DMS 273 (cell line): ENCODE measurements around the gene STK38L.

Source experiments
- DNase-seq: peaks from one replicate; lab custom pipeline; 2025; ENCODE audit not compliant: unreplicated experiment; lab: John Stamatoyannopoulos, UW

STK38L gene

DNA sequence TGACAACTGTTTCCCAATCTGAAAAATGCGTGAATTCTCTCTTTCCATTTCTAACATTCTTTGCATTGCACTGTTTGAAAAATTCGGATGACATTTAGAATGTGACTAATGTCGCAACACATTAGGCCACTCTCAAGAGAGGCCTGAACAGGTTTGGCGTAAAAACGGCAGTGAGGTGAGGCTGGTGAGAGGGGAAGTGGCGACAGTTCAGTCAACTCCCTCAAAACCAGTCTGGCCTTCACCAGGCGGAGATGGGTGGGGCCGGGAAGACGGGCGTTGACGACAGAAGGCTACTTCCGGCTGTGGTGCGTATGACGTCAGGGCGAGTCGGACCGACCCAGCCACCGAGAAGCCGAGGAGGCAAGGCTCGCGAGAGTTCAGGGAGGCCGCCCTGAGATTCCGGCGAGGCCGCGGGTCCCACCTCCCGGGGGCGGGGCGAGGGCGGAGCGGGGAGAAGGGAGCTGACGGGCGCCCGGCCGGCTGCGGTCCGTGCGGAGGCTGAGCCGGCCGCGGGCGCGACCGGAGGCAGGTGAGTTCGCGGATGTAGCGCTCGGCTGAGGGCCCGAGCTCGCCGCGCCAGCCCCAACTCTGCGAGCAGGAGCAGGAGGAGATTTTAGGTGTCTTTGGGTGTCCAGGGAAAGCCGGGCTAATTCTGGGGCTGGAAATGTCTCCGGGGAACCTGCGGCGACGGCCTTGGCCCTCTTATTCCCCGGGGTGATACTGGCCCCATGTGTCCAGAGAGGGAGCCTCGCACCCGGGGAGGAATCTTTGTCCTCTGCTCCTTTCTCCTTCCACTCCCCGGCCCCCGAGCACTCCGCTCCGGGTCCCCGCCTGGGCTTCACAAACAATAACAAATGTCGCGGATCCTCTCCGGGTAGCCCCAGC is at the start of gene STK38L:
Gene STK38L, plus strand, starts transcription at position 483 of the 885 bp plus-strand sequence. CDS start 53,435 bp downstream, outside the sequence.
- peak; percentile 95 for DNase-seq

DNA sequence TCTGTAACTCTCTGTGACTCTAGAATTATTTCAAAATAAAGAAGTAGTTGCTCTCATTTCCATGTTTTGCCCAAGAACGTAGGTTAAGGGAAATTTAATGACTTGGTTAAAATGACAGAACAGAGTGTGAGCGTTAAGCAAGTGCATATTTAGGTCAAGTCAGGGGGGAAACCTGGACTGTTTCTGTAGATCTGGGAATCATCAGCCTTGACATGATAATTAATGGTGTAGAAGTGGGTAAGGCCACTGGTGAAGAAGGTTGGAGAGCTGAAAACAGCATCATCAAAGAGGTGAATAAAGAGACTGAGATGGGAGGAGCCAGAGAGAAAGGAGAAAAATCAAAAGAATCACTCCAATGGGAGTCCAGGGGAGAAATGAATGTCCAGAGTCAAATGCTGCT is 49.4 kb upstream of the STK38L start:
- DNase-seq, result no peak

DNA sequence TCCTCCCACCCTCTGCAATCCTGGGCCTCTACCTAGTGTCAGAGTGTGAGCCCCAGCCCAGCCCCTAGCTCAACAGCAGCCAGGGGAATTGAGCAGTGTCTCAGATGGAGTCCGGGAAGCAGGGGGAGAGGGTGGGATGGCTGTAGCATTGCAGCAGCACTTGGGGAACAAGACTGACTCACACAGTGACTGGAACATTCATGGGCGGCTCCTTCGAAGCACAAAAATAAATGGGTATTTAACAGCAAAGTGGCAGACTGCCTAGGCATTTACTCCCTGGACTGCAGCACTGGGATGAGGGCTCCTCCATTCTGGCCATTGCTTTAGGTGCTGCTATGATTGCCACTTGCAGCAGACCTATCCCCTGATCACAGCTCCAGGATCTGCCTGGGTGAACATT is 46.0 kb upstream of the STK38L start:
- DNase-seq, result no peak

DNA sequence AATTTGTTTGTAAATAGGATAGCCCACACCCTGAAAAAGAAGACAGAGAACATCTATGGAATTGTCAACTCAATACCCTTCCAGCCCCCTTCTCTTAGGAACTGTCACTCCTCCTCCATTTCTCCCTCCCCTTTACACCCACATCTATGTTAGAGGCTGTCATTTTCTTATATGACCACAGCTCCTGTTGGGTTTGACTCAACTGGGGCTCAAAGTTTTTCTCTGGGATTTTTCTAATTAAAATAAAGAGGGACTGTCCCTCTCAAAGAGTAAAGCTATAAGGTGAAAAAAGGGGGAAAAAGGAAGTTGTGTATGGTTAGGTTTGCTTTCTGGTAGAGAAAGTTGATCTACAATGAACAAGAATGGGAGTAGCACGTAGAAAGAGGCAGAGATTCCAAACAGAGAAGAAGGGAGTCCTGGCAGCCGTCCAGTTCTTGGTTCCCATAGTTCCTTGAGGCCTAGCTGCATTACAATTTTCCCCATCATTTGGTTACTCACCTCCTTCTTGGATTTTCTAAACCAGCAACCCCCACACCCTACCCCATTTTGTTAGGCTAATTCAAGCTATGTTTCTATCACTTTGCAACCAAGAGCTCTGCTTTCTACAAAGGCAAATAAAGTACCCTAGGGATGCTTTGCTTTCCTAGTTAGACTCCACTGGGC is 44.3 kb upstream of the STK38L start:
- no peak for DNase-seq

DNA sequence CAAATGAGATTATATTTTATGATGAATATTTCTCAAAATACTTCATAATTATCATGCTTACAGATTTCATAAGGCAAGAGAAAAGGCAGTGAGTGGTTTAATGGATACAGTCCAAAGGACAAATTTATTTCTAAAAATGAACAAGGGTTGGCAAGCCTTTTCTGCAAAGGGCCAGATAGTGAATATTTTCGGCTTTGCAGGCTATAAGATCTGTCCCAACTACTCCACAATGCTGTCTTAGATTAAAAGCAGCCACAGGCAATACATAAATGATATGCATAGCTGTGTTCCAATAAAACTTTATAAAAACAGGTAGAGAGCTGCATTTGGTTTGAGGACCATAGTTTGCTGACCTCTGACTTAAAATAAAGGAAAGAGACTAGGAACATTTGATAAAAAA is 42.9 kb upstream of the STK38L start:
- DNase-seq, result no peak

DNA sequence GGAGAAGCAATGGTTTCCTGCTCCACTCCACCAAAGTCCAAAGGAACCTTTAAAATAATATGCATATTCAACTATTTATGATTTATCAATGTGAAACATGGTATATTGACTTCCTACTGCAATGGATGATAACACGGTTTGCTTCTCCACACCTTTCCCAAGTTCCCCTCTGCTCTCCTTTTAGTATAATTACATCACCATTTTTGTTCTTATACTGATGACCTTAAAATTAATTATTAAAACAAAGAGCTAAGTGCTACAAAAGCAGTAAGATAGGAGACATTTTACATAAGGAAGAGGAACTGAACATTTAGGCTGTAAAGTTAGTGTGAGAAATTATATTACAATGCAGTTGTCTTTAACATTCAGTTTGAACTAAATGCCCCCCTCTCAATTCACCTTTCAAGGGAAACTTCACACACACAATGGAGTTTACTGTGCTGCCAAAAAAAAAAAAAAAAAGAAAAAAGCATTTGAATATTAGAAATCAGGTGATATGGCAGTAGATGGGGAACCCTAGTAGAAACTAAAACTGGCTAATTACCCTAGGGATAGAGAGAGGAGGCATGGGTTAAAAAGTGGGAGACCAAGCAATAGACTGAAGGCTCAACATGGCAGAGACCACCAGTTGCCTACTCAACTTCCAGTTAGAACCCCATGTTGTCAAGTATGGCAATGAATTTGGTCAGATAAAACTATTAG is 37.1 kb upstream of the STK38L start:
- no peak for DNase-seq

DNA sequence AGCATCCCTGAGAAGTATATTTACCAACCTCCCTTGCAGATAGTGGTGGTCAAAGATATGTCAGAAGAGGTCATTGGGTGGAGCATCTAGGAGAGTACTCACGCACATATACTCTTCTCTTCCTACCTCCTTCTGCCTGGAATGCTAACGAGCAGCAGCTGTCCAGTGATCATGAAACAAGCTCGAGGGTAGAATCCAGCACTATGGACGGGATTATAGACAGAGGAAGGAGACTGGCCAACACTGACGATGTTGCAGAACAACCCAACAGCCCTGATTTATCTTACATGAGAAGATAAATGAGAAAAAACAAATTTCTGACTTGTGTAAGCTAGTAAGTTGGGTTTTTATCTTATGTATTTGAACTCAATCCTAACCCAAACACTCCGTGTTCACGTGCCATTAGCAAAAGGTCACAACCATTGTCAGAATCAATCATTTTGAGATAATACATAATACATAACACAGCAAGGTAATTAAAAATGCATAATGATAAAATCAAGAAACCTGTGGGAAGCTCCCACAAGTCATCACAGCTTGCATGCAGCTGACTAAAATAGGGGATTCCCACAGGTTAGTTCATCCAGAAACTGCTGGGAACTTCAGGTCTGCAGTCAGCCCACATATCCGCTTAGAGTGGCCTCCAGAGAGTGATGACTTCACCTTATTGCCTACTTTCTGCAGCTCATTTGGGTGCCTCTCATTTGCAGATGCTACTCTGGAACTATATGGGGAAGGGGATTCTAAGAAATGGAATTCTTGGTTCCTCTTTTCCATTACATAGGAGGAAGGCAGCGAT is 36.3 kb upstream of the STK38L start:
- DNase-seq, result no peak

DNA sequence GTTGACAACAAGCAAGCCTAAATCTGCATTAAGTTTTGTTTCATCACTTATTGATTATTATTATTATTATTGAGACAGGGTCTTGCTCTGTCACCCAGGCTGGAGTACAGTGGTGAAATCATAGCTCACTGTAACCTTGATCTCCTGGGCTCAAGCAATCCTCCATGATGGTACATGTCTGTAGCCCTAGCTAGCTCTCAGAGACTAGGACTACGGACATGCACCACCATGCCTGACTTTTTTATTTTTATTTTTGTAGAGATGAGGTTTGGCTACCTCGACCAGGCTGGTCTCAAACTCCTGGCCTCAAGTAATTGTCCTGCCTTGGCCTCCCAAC is 35.7 kb upstream of the STK38L start:
- no peak for DNase-seq

DNA sequence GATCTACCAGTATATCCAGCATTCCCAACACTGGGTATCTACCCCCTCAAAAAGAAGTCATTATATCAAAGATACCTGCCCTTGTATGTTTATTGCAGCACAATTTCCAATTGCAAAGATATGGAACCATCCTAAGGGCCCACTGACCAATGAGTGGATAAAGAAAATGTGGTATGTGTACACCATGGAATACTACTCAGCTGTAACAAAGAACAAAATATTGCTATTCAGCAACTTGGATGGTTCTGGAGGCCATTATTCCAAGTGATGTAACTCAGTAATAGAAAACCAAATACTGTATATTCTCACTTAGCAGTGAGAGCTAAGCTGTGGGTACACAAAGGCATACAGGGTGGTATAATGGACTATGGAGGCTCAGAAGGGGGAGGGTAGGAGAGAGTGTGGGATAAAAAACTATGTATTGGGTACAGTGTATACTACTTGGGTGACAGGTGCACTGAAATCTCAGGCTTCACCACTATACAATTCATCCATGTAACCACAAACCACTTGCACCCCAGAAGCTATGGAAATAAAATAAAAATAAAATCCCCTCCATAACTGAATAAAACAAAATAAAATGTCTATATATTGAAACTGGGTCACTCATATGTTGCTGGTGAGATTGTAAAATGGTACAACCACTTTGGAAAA is 34.7 kb upstream of the STK38L start:
- no peak for DNase-seq

DNA sequence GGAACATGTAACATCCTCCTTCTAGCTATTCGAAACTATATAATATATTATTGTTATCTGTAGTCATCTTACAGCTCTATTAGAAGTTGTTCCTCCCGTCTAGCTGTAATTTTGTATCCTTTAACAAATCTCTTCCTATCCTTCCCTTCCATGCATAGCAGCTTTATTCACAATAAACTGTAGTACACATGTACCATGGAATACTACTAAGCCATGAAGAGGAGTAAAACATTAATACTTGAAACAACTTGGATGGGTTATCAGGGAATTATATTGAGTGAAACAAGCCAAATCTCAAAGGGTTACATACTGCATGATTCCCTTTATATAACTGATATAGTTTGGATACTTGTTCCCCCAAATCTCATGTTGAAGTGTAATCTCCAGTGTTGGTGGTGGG is 33.9 kb upstream of the STK38L start:
- no peak for DNase-seq

DNA sequence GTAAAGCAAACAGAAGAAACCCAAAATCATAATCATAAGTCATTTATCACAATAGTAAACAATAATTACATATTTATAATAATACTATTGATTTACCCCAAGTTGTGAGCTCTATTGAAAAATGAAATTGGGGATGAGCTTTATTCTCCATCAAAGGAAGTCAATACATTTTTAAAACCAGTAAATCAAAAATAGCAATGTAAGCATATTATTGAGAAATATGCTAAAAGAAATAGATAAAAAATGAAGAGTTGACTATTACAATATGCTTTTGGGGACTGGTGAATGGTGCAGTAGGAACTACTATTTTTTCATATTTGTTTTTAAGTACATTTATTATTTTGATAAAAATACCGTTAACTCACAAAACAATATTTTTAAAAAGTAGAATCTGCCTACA is 31.2 kb upstream of the STK38L start:
- no peak for DNase-seq

DNA sequence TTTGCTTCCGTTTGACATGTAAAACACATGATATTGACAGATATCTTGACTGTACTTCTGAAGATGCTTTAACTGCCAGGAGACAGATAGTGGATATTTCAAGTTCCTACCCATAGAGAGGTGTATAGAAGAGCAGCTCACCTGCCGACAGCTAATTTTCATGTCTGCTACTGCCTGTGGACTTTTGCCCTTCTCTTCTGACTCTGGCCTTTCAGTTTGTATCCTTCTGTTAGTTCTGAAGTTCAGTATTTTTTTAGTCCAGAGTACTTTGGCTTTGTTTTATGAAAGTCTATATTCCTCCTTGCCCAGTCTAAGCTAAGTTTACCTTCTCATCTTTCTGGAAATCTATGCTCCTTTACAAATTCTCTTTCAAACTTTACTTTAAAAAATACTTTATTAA is 30.8 kb upstream of the STK38L start:
- DNase-seq, result no peak

DNA sequence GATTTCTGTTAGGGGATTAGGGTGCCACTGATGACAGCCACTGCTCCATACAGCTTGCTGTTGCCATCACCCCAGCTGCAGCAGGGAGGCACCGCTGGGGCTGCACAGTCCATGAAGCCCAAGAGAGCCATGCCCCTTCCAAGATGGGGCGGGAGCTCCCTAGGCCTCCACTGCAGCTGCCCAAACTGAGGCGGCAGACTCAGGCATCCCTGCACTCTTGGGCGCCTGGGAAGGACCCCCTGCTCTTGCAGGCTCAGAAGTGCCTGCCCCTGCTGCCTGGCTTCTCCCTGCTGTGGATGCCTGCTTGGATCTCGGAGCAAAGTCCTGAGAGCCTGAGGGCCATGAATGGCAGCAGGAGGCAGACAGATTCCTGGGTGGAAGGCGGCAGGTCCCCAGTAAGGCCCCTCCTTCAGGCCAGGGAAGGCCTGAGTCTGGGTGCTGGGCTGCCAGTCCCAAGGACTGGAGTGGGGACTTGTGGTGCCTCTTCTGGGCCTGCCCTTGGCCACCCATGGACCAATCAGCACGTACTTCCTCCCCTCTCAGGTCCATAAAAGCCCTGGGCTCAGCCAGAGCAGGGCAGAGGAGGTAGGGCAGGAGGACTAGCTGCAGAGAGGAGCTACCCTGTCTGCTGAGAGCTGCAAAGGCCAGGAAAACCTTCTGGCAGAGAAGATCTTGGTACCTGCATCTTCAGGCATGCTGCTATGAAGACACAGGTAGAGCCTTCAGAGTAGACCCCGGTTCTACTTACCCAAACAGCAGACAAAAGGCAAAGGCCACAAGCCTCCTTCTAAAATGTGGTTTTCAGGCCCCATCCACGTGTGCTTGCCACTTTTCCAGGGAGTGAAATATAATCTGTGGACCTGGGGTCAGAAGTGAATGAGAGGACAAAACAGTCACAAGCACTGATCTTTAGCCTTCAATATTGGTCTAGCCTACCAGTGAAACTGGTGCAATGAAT is 30.0 kb upstream of the STK38L start:
- no peak for DNase-seq

DNA sequence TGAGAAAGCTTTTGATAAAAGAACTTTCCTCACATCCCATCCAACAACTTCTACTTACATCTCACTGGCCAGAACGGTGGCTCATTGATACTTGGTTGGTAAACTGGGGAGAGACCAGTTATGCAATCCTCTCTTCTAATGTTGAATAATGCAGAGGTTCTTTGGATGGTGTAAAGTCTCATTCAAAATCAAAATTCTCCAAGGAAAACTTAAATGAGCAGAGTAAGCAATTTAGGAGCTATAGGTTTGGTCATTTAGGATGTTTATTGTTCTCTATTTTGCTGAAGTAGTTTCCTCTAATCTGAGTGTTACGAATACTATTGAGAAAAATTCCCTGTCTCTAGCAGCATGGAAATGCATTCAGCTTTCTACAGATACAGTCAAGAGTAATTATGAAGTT is 26.5 kb upstream of the STK38L start:
- no peak for DNase-seq

DNA sequence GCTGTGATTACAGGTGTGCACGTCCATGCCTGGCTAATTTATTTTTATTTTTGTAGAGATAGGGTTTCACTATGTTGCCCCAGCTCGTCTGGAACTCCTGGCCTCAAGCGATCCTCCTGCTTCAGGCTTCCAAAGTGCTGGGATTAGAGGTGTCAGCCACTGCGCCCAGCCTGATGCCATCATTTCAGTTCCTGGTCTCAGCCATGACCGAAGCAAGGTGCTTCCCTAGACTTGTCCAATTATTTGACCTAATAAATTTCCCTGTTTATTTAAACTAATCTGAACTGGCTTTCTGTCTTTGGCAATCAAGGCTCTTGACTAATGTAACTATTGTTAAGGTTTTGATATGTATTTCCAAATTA is 24.4 kb upstream of the STK38L start:
- DNase-seq, result no peak

DNA sequence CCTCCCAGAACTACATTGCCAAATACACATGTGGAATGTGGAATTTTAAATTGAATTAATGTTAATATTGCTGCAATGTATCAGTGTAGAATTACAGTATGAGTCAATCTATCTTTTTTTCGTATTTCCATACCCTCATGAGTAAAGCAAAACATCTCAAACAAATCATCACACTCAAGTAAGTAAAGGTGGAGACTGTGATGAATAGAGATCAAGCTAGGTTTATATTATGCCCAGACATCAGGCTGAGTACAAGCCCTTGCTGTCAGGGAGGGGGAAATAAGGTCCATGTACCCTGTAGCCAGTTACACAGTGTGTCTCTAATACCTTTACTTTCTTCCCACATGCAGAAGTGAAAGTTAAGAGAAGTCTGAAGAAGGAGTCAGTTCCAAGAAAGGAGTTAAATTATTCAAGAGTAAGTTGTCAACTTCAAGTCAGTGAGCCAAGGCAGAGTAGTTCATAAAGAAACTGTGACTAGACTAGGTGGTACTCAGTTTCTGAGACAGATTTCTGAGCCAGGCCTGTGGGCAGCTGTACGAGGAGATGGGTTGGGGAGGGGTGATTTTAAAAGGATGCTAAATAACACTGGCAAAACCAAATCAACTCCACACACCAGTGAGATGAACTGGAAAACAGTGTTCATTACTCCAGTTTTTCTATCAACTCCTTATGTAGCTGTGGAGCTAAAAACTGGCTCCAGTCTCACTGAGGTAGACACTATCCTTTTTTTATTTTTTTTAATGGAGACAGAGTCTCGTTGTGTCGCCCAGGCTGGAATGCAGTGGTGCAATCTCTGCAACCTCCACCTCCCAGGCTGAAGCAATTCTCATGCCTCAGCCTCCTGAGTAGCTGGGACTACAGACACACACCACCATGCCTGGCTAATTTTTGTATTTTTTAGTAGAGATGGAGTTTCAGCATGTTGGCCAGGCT is 23.8 kb upstream of the STK38L start:
- DNase-seq, result no peak

DNA sequence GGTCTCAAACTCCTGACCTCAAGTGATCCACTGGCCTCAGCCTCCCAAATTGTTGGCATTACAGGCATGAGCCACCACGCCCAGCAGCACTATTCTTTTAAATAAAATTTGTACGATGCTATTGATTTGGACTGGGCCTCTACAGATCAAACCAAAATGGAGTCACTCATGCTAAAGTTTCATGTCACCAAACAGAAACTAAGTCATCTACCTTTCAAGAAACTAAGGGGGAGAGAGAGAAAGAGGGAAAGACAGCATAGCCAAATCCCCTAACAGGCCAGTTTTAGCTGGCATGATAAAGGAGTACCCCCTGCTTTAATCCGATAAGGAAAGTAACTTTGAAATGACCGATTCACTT is 23.1 kb upstream of the STK38L start:
- no peak for DNase-seq

DNA sequence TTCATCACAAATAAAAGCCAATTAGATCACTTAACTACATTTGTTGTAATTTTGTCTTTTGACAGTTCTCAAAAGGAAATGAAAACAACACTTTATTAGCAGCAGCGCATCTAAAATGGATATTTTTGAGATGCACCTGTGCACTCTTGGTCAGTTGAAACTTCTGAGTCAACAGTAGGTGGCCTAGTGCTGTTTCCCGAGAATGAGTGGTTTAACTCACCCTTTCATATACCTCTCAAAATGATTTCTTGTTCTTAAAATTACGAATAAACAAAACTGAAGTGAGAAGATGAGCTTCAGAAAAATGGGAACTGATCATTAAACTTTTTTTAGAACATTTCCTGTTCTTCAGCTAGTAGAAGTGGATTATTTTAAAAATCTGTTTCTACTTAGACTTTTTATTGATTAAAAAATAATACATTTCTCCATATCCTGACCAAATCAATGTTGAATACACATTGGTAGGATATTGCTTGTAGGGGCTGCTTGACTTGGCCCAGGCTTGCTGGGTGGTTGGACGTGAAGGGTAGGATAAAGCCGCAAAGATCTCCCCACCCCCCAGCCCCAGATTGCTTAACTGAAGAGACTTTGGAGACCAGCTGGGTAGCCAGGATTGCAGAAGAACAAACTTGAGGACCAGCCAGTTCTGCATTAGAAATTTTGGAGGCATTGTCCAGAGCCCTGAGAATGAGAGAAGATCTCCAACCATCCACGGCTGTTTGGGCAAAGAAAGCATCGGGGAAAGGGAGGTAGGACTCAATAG is 22.3 kb upstream of the STK38L start:
- DNase-seq, result no peak
